PFSK-1 (cell line): ENCODE data around the gene KIT.

Source experiments
- POLR2AphosphoS5 ChIP-seq: IDR thresholded peaks from 2 replicates; pipeline ENCODE4 v1.6.1; 2012; ENCODE audit warnings: low read depth, mild to moderate bottlenecking, control low read depth, low read length, moderate library complexity
- REST ChIP-seq, 2 experiments: IDR thresholded peaks; 2 replicates each; pipeline versions ENCODE4 v1.6.1 to v1.8.0; 2011 to 2012; ENCODE audit warnings: low read depth in 2 of 2, low read length in 2 of 2, control low read depth in 1 of 2, inconsistent platforms in 1 of 2, mild to moderate bottlenecking in 1 of 2, moderate library complexity in 1 of 2; ENCODE audit not compliant: insufficient read depth in 1 of 2
- TAF1 ChIP-seq: IDR thresholded peaks from 2 replicates; pipeline ENCODE4 v1.6.1; 2012; ENCODE audit warnings: low read length, control low read depth, borderline replicate concordance; ENCODE audit not compliant: insufficient read depth

GRCh38 chr4:54742636-54743399 lies 85.1 kb downstream of the KIT start:
- TF ChIP-seq REST (IDR thresholded peaks at IDR 0.05; ENCODE audit: insufficient read depth in 1 of 2, low read depth in 2 of 2, low read length in 2 of 2) (no peak), POLR2AphosphoS5 (no peak), TAF1 (no peak)
